Activated naive CD4-positive, alpha-beta T cell treated with anti-CD3 and anti-CD28 coated beads, Interleukin-2, amount 50 U/mL, for 72 hours (primary cell): ENCODE measurements around the gene TMEM269. TPM values are rescaled to one million over a fixed set of nuclear protein-coding genes. Genes with fewer than 3 reads are reported as not detected.

Experiments used
- ATAC-seq, 2 donors: fragments of 150-1000 bp; cut with Tn5 transposase; 2 replicates each; pipeline ENCODE4 v1.10.0; 2021; ENCODE audit warnings: mild to moderate bottlenecking in 2 of 2, moderate library complexity in 2 of 2
- DNase-seq, 2 donors: peaks; one replicate each; pipeline ENCODE4 v3.0.0; 2021 to 2022; ENCODE audit warnings: low spot score in 2 of 2
- H3K27ac Mint-ChIP-seq, 2 donors: one replicate each; pipeline ENCODE4 v1.8.0; 2022; ENCODE audit warnings: mild to moderate bottlenecking in 2 of 2, mixed read lengths in 2 of 2
- H3K36me3 Mint-ChIP-seq, 2 donors: one replicate each; pipeline ENCODE4 v1.8.0; 2022; ENCODE audit warnings: mixed read lengths in 2 of 2
- H3K9me3 Mint-ChIP-seq, 2 donors: one replicate each; pipeline ENCODE4 v1.8.0; 2022; ENCODE audit warnings: mixed read lengths in 2 of 2
- total RNA-seq, 2 donors: library from RNA; stranded (reverse); gene quantifications; one replicate each; pipeline ENCODE4 v1.2.3, GENCODE V29; 2022

TMEM269 gene
- total RNA-seq, 2 donors from 2014 or later: 0.53 to 1.7 TPM

DNA sequence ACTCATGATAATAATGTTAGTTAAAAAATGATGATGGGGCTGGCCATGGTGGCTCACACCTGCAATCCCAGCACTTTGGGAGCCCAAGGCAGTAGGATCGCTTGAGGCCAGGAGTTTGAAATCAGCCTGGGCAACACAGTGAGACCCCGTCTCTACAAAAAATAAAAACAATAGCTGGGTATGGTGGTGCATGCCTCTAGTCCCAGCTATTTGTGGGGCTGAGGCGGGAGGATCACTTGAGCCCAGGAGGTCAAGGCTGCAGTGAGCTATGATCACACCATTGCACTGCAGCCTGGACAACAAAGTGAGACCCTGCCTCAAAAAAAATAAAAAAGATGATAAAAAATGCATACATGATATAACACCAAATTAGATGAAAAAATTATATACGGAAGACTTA is 23.2 kb upstream of the TMEM269 start:
- Mint-ChIP-seq H3K9me3 (no peaks in the 10 kb centered on the region), H3K36me3 (peaks cover 0 to 4% of the 10 kb centered on the region in 2 donors), H3K27ac (no peak overlapping the region)
- no peak for ATAC-seq
- DNase-seq: no peak

DNA sequence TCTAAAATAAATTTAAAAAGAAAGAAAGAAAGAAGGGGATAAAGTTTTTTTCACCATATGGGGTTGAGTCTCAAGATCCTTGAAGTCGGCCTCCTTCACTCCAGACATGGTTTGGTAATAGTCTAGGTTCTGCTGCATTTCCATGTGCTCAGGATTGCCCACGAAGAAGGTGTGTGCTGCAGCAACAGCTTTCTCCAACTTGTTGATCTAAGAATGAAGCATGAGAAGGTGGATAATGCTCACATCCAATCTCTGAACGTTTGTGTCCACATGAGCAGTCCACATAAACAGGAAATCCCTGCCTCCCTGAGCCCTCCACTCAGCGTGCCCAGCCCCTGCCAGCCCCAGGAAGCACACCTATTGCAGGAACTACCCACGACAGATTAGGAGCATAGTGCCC is 22.5 kb upstream of the TMEM269 start:
- peak overlapping the region in 1 of 2 donors; percentile 14 for H3K27ac Mint-ChIP-seq

DNA sequence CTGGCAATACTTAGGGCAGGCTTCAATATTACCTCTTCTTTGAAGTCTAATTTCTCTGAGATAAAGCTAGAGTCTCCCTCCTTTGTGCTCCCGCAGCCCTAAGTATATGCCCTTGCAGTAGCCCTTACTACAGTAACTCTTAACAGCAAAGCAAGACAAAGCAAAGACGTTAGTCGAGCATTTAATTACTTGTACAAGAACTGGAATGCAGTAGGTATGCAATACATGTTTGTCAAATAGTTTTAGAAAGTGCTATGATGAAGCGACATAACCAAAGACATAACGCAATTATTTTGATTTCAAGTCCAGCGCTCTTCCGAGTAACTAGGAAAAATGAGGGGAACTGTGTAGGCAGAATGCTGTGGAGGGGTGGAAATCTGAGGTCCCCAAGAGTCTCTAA is 19.5 kb upstream of the TMEM269 start:
- H3K27ac Mint-ChIP-seq: no peak overlapping the region
- ATAC-seq: no peak

More for the DNA sequence above, 22.5 kb upstream of the TMEM269 start:
- Mint-ChIP-seq H3K9me3 (no peaks in the 10 kb centered on the region), H3K36me3 (no peaks in the 10 kb centered on the region)
- DNase-seq (no peak), ATAC-seq (no peak)

DNA sequence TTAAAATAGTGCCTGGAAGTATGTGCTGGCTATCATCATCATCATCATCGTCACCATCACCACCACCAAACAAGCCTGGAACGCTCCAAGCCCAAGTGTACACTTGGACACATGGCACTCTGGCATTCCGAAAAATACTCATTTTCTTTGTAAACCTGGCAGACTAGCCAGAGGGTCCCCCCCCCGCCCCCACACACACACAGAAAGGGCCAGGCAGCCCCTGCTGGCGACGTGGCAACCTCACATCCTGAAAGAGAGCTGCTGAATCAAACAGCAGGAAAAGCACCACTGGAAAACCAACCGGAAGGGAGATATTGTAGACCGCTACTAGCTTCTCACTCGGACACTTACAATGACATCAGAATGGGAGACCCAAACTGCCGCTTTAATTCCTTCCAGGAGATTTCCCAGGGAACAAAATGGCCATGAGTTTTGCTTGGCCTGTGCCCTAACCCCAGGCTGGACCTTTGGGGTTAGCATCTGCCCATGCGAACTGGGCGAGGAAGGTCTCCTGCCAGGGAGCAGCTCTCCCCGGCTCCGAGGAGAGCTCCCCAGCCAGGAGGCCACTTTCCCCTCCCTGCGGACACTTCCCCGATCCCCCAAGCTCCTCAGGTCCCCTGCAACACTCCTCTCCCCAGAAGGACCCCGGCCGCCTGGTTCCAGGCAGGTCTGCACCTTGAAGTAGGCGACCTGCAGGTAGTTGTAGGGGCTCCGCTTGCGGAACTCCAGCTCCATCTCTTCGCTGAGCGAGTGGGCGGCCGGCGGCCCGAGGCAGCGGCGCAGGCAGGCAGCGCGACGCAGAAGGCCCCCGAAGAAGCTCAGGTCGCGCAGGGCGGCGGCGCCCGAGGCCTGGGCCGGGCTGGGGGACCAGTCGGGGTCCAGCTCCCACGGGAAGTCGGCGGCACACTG is 18.7 kb upstream of the TMEM269 start:
- DNase-seq (peak in 1 of 2 donors; percentile 57), ATAC-seq (peak; percentile 17 to 25)
- Mint-ChIP-seq H3K9me3 (no peaks in the 10 kb centered on the region), H3K27ac (peak overlapping the region in 1 of 2 donors; percentile 65), H3K36me3 (peaks cover 6 to 15% of the 10 kb centered on the region in 2 donors)

More for the DNA sequence above, 19.5 kb upstream of the TMEM269 start:
- Mint-ChIP-seq H3K36me3 (peaks cover 0 to 8% of the 10 kb centered on the region in 2 donors), H3K9me3 (no peaks in the 10 kb centered on the region)
- DNase-seq: no peak

DNA sequence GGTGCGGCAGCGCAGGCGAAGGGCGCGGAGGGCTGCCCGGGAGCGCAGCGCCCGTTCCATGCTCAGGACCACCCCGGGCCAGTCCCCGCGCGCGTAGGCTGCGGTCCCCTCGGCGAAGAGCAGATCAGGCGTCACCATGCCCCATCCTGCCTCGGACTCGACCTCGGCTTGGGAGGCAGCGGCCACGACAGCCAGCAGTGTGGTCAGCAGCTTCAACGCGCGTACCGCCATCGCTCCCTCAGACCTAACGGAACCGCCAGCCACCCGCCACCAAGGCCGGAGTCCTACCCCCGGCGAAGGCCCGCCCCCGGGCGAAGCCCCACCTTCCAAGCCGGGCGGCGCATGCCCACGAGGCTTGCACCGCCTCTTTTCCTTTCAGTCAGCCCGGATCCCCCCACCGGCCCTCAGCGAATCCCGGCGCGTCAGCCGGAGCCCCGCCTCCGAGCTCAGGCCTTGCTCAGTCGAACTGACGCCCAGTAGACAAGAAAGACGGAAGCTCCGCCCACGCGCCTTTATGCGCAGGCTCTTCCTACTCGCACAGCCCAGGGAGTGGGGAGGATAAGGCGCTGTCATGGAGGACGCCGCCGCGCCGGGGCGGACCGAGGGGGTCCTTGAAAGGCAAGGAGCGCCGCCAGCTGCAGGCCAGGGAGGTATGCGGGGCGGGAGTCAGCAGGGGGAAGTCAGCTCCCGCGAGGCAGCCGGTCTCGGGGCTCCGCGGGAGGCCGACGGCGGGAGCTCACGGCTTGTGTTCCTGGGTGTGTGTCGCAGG is 17.9 kb upstream of the TMEM269 start, which contains the start of the genes C1orf50 and P3H1:
TSS of gene C1orf50 (plus strand) at position 509 of the 769 bp plus-strand sequence. CDS start at position 572, 63 bp downstream.
TSS of gene P3H1 (minus strand) at position 288 of the 769 bp plus-strand sequence. CDS start at position 231, 57 bp downstream.
- H3K9me3 Mint-ChIP-seq: no peaks in the 10 kb centered on the region
- H3K27ac Mint-ChIP-seq: peak within 1 kb of the TSS in 1 of 2 donors; percentile 88
- ATAC-seq: peak; percentile 92 to 93
- peak; percentile 99 to 100 for DNase-seq
- H3K36me3 Mint-ChIP-seq: peaks cover 6 to 15% of the 10 kb centered on the region in 2 donors

DNA sequence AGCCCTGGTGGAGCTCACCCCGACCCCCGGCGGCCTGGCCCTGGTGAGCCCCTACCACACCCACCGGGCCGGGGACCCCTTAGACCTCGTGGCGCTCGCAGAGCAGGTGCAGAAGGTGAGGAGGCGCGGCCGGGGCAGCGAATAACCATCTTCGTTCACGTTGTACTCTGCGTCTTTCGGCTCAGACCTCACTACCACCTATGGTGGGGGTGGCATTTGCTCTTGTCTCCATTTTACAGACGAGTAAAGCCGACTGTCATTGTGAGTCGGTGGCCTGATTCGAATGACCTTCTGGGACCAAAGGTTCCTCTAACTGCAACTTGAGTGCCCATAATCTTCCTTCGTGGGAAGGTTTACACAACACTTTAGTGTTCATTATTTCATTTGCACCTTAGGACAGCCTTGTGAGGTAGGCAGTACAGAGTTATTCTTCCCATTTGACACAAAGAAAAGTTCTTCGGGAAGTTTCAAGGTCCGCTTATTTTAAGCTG is 17.2 kb upstream of the TMEM269 start:
- Mint-ChIP-seq H3K27ac (peak overlapping the region in 1 of 2 donors; percentile 88), H3K9me3 (no peaks in the 10 kb centered on the region), H3K36me3 (peaks cover 6 to 15% of the 10 kb centered on the region in 2 donors)
- ATAC-seq: peak in 1 of 2 donors; percentile 11
- no peak for DNase-seq

DNA sequence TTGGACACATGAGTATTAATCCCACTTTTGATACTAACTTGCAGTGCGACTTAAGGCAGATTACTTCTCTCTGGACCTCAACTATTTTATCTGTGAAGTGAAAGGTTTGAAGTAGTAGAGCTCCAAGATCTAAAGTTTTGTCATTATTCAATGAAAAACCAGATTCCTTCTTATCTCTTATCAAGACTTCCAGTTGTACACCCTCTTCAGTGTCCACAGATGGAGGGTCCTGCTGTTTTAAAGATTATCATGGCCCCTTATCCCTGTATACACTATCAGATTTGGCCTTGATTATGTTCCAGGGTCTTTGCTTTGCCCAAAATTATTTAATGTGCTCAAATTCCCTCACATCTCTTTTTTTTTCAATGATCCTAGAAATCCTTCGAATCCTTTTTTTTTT is 16.6 kb upstream of the TMEM269 start:
- ATAC-seq (no peak), DNase-seq (no peak)
- Mint-ChIP-seq H3K9me3 (no peaks in the 10 kb centered on the region), H3K27ac (peak overlapping the region in 1 of 2 donors; percentile 50), H3K36me3 (peaks cover 6 to 20% of the 10 kb centered on the region in 2 donors)

DNA sequence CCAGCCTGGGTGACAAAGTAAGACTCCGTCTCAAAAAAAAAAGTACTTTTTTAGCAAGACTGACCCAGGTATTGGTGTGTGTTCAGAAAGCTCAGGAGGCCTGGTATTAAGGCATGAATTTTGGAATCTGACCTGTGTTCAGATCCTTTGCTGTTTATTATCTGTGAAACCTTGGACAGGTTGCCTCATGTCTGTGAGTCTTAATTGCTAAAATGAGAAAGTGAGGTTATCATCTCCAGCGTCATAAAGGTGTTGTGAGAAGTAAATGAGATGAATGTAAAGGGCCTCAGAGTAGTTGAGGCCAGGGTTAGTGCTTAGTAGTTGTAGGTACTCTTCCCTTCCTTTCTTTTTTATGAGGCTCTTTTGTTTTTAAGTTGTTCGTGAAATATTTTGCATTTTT is 15.0 kb upstream of the TMEM269 start:
- DNase-seq: no peak
- Mint-ChIP-seq H3K27ac (peak overlapping the region in 1 of 2 donors; percentile 2), H3K36me3 (peaks cover 6 to 21% of the 10 kb centered on the region in 2 donors), H3K9me3 (no peaks in the 10 kb centered on the region)
- no peak for ATAC-seq

DNA sequence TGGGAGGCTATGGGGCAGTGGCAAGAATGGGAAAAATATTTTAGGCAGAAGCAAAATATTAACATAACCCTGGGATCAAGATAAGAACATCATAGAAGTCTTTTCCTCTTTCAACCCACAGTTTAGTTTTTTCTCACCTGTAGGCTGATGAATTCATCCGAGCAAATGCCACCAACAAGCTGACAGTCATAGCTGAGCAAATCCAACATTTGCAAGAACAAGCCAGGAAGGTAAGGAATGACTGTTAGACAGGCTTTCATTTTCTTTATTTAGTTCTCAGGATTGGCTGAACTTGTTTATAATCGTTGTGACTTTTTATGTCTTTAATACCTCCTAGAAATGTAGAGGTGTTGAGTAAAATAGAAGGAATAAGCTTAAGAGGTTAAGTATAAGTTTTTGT is 11.4 kb upstream of the TMEM269 start:
- peak overlapping the region in 1 of 2 donors; percentile 62 for H3K27ac Mint-ChIP-seq
- no peaks in the 10 kb centered on the region for H3K9me3 Mint-ChIP-seq
- DNase-seq (no peak), ATAC-seq (peak; percentile 39 to 58)
- peaks cover 11 to 21% of the 10 kb centered on the region in 2 donors for H3K36me3 Mint-ChIP-seq

DNA sequence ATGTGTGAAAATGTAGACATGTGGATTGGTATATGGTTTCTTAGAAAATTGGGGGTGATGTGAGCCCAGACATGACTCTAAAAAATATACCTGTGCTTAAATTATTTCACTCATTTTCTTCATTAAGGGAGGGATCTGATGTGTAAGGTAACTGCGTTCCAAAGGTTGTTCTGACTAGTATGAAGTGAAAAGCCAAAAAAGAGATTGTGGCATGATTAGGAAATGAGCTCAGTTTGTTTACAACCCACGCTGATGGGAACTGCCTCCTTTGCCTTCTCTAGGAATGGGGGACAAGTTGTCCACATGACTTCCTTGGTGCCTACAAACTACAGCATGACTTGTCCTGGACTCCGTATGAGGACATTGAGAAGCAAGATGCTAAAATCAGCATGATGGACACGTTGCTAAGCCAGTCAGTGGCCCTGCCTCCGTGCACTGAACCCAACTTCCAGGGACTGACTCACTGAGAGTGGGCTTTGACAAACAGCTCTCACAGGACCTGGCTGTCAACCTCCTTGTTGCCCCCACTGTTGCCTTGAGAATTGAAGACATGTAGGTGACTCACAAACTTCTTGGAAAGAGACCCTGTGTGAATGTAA is 9.8 kb upstream of the TMEM269 start:
- no peak overlapping the region for H3K27ac Mint-ChIP-seq
- peaks cover 11 to 16% of the 10 kb centered on the region in 2 donors for H3K36me3 Mint-ChIP-seq
- DNase-seq: no peak
- no peak for ATAC-seq
- no peaks in the 10 kb centered on the region for H3K9me3 Mint-ChIP-seq

DNA sequence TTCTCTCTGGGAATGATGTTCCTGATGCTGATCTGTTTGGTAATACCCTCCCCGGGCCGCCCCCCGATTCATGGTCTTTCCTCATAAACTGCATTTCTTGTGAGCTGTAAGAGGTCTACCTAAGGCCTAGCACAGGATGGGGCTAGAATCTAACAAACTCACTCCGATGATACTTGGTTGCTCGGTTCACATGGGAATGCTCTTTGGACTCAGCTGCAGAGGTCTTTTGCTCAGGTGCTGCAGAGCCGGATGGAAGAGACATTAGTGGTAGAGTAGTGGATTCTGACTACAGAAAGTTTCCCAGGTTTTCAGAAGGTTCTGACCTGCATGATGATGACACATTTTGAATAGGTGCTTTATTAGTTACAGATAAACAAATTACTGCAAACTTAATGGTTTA is 8.3 kb upstream of the TMEM269 start:
- Mint-ChIP-seq H3K27ac (no peak overlapping the region), H3K36me3 (peaks cover 10 to 17% of the 10 kb centered on the region in 2 donors), H3K9me3 (no peaks in the 10 kb centered on the region)
- ATAC-seq (no peak), DNase-seq (no peak)

DNA sequence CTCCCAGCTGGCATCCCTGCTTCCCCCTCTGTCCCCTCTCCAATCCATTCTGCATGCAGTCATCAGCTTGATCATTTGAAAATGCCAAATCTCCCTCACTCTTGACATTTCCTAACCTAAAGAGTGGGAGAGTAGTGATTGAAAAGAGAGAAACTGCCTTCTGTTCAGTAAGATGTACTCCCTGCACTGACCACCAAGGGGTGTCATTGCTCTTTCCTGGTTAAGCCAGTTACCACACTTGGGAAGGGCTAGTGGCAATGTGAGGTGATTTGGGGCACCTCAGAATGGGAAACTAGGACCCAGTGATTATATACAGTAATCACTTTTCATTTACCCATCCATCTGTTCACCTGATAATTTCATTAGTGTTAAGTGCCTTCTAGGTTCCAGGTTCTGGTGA is 6.9 kb upstream of the TMEM269 start:
- Mint-ChIP-seq H3K27ac (peak overlapping the region; percentile 4 to 75), H3K36me3 (peaks cover 10 to 20% of the 10 kb centered on the region in 2 donors), H3K9me3 (no peaks in the 10 kb centered on the region)
- ATAC-seq: peak; percentile 55 to 58
- DNase-seq: peak in 1 of 2 donors; percentile 34

DNA sequence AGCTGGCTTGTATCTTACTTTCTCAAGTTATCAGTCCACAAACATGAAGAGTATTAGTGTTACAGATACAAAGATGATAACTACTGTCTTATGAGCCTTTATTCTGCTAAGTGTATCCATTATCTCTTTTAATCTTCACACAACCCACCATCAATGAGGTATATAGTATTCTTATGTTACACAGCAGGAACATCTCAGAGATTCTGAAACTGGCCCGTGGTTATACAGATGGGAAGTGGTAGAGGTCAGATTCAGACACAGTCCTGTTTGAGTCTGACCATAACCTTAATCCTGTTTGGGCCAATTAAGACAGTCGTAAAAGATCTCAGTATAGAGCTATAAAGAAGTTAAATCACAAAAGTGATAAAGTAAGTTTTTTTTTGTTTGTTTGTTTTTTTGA is 5.1 kb upstream of the TMEM269 start:
- H3K36me3 Mint-ChIP-seq: peaks cover 10 to 16% of the 10 kb centered on the region in 2 donors
- peak overlapping the region; percentile 48 to 84 for H3K27ac Mint-ChIP-seq
- H3K9me3 Mint-ChIP-seq: no peaks in the 10 kb centered on the region
- DNase-seq (no peak), ATAC-seq (peak in 1 of 2 donors; percentile 79)

DNA sequence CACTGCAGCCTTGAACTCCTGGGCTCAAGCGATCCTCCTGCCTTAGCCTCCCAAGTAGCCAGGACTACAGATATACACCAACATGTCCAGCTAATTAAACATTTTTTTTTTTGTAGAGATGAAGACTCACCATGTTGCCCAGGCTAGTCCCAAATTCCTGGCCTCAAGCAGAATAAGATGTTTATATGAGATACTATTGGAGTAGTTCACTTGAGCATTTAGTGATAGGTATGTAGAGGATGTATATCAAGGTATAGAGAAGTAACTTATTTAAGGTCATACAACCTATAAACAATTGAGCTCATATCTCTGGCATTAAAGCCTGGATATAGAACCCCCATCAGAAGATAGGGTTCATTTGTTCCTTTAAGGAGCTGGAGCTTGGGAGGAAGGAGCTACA is 4.6 kb upstream of the TMEM269 start:
- ATAC-seq: no peak
- H3K36me3 Mint-ChIP-seq: peaks cover 5 to 16% of the 10 kb centered on the region in 2 donors

DNA sequence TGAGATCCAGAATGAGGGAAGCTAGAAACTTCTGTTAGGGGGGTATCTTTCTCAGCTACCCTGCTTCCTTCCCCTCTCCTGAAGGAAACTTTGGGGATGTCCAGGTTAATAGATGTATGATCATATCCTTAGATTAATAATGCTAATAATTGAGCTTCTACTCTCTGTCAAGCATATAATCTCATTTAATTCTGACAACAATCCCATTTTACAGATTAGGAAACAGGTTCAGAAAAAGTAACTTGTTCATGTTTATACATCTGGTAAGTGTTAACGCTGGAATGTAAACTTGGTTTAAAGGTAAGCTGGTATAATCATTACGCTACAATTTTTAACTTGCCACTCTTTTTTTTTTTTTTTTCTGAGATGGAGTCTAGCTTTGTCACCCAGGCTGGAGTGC is 1.7 kb upstream of the TMEM269 start:
- peaks cover 4 to 16% of the 10 kb centered on the region in 2 donors for H3K36me3 Mint-ChIP-seq
- ATAC-seq (no peak), DNase-seq (no peak)
- H3K27ac Mint-ChIP-seq: no peak overlapping the region
- H3K9me3 Mint-ChIP-seq: no peaks in the 10 kb centered on the region

More for the DNA sequence above, 4.6 kb upstream of the TMEM269 start:
- DNase-seq: no peak
- H3K9me3 Mint-ChIP-seq: no peaks in the 10 kb centered on the region
- peak overlapping the region; percentile 48 to 84 for H3K27ac Mint-ChIP-seq

DNA sequence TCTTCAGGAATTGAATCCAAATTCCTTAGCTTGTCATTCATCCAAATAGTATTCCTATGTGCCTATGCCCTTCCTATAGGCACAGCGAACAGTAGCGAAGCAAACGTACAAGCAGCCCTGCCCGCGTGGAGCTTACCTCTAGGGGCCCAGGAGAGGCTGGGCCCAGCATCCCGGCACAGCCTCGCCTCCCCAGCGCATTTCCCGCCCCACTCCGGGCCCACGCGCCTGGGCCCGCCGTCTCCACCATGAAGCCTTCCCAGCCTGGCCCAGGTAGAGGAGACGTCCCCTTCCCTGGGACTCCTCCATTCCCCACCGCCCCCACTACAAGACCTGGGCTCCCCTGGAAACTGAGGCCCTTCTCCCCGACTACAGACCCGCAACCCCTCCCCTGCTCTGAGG is 245 bp upstream of the TMEM269 start:
- Mint-ChIP-seq H3K9me3 (no peaks in the 10 kb centered on the region), H3K36me3 (peaks cover 4 to 16% of the 10 kb centered on the region in 2 donors), H3K27ac (no peak overlapping the region)
- DNase-seq: no peak
- no peak for ATAC-seq
